DMS114 treated with DMSO at 0.1 percent for 48 hours (cell line): ENCODE data around the gene PPFIA4.
A peak's percentile ranks its signal among the peaks of the same experiment; 100 is the strongest.
"Not testable (repeated sequence)": the region's sequence is repeated elsewhere in the genome, so short reads cannot be mapped to it uniquely, and the experiment has no call there.

Source experiments
- DNase-seq: peaks from one replicate; lab custom pipeline; 2025; ENCODE audit not compliant: unreplicated experiment; lab: John Stamatoyannopoulos, UW

The PPFIA4 gene

GRCh38 chr1:203026031-203026665, at the start of gene PPFIA4:
TSS of gene PPFIA4 (plus strand) at chr1:203026491. CDS start at chr1:203039009, 12,518 bp downstream.
- peak; percentile 57 for DNase-seq

GRCh38 chr1:202976633-202977032, 49.7 kb upstream of the PPFIA4 start:
- DNase-seq: no peak

GRCh38 chr1:202979459-202979858, 46.8 kb upstream of the PPFIA4 start:
- DNase-seq: no peak

GRCh38 chr1:202981939-202982338, 44.4 kb upstream of the PPFIA4 start:
- DNase-seq: no peak

- DNase-seq: no peak
These were observed 43.4 kb upstream of the PPFIA4 start for GRCh38 chr1:202982715-202983430.

GRCh38 chr1:202986120-202986519, 40.2 kb upstream of the PPFIA4 start:
- DNase-seq: not testable (repeated sequence)

GRCh38 chr1:202987255-202987654, 39.0 kb upstream of the PPFIA4 start:
- no peak for DNase-seq

GRCh38 chr1:202987922-202988583, 38.2 kb upstream of the PPFIA4 start:
- no peak for DNase-seq

GRCh38 chr1:202989879-202990278, 36.4 kb upstream of the PPFIA4 start:
- no peak for DNase-seq

GRCh38 chr1:202991112-202991511, 35.2 kb upstream of the PPFIA4 start:
- DNase-seq: no peak

GRCh38 chr1:202994756-202995155, 31.5 kb upstream of the PPFIA4 start:
- no peak for DNase-seq

GRCh38 chr1:202998836-202999750, 27.2 kb upstream of the PPFIA4 start:
- peak; percentile 55 for DNase-seq

GRCh38 chr1:203000217-203000944, 25.9 kb upstream of the PPFIA4 start:
- no peak for DNase-seq

GRCh38 chr1:203001986-203002385, 24.3 kb upstream of the PPFIA4 start:
- DNase-seq: no peak

- no peak for DNase-seq
These were observed 23.3 kb upstream of the PPFIA4 start for GRCh38 chr1:203002951-203003350.

GRCh38 chr1:203005395-203006142, 20.7 kb upstream of the PPFIA4 start:
- not testable (repeated sequence) for DNase-seq

GRCh38 chr1:203006948-203007871, 19.1 kb upstream of the PPFIA4 start, which contains the start of gene TMEM183A:
TSS of gene TMEM183A (plus strand) at chr1:203007374. CDS start at chr1:203007466, 92 bp downstream.
- peak; percentile 92 for DNase-seq

- no peak for DNase-seq
These were observed 17.1 kb upstream of the PPFIA4 start for GRCh38 chr1:203009185-203009584.
